HUES48 (cell line): Measurements from ENCODE around the gene GRID2IP.
"Not testable (repeated sequence)": the region's sequence is repeated elsewhere in the genome, so short reads cannot be mapped to it uniquely, and the experiment has no call there.

Experiments
- H3K27ac ChIP-seq: one replicate; pipeline ENCODE4 v1.7.0; 2013; ENCODE audit warnings: low read depth, low read length, inconsistent platforms
- H3K27me3 ChIP-seq: 2 replicates; pipeline ENCODE4 v1.6.1; 2013; ENCODE audit warnings: mild to moderate bottlenecking, low read length; ENCODE audit not compliant: control insufficient read depth, insufficient read depth
- H3K36me3 ChIP-seq: 2 replicates; pipeline ENCODE4 v1.6.1; 2013; ENCODE audit warnings: low read length; ENCODE audit not compliant: control insufficient read depth, insufficient read depth
- H3K4me1 ChIP-seq: 2 replicates; pipeline ENCODE4 v1.6.1; 2013; ENCODE audit warnings: mild to moderate bottlenecking, low read length; ENCODE audit not compliant: control insufficient read depth, insufficient read depth
- H3K4me3 ChIP-seq: 2 replicates; pipeline ENCODE4 v1.5.1; 2013; ENCODE audit warnings: mild to moderate bottlenecking, low read depth, low read length
- H3K9ac ChIP-seq: 2 replicates; pipeline ENCODE4 v1.6.1; 2013; ENCODE audit warnings: mild to moderate bottlenecking, low read depth, low read length, moderate library complexity
- H3K9me3 ChIP-seq: 2 replicates; pipeline ENCODE4 v1.6.1; 2013; ENCODE audit warnings: low read length; ENCODE audit not compliant: control insufficient read depth, insufficient read depth

Gene GRID2IP

DNA sequence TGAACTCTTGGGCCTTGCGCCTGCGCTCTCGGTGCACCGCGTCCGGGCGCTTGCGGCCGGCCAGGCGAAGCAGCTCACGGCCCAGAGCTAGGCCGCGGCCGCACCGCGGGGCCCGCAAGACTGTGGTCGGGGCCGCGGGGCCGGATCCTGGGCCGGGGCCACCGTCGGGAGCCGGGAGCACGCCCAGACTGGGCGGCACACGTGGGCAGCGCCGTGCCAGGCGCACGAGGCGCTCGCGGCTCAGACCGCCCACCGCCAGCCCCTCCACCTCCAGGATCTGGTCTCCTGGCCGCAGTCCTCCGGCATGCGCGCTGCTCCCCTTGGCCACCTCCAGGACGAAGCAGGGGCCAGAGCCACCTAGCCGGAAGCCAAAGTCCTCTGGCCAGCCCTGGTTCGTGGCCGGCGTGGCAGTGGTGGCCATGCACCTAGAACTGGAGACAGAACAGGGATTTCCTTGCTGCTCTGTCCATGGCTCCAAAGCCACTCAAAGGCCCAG, at the start of gene GRID2IP:
Gene GRID2IP (minus strand): TSS at position 446 of the 496 bp plus-strand sequence. CDS start 25 bp downstream, at position 421.
- H3K4me3 ChIP-seq, result no peak within 1 kb of the TSS
- H3K4me1 ChIP-seq, result no peaks in the 10 kb centered on the region
- H3K27me3 ChIP-seq, result no peaks in the 10 kb centered on the region
- no peaks in the 10 kb centered on the region for H3K9me3 ChIP-seq
- H3K36me3 ChIP-seq, result no peaks in the 10 kb centered on the region
- no peak within 1 kb of the TSS for H3K9ac ChIP-seq
- H3K27ac ChIP-seq, result no peak within 1 kb of the TSS

DNA sequence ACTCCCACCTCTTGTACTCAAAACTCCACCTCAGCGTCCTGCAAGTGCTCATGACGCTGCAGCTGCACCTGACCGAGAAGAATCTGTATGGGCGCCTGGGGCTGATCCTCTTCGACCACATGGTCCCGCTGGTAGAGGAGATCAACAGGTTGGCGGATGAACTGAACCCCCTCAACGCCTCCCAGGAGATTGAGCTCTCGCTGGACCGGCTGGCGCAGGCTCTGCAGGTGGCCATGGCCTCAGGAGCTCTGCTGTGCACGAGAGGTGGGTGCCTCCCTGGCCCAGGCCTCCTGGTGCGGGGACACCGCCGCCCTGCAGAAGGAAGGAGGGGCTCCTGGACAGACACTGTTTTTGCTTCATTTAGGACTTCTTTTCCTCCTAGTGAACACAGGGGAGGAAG, 48.8 kb upstream of the GRID2IP start:
- H3K9ac ChIP-seq, result no peak overlapping the region
- peaks cover 57% of the 10 kb centered on the region for H3K36me3 ChIP-seq
- H3K27me3 ChIP-seq, result no peaks in the 10 kb centered on the region
- no peaks in the 10 kb centered on the region for H3K9me3 ChIP-seq
- H3K4me1 ChIP-seq, result no peaks in the 10 kb centered on the region
- no peak overlapping the region for H3K4me3 ChIP-seq
- H3K27ac ChIP-seq, result no peak overlapping the region

DNA sequence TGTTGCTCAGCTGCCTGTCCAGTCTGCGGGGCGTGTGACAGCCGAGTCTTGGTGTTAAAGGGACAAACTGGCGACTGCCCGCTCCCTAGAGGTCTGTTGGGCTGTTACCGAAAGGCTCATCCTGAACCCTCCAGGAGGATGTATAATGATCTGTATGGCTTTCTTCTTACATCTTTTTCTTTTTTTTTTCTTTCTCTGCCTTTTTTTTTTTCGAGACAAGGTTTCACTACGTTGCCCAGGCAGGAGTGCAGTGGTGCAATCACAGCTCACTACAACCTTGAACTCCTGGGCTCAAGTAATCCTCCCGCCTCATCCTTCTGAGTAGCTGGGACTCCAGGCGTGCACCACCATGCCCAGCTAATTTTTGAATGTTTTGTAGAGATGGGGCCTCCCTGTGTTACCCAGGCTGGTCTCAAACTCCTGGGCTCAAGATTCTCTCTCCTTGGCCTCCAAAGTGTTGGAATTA, 39.4 kb upstream of the GRID2IP start:
- H3K27me3 ChIP-seq, result no peaks in the 10 kb centered on the region
- H3K9ac ChIP-seq, result peak overlapping the region; percentile 81
- peaks cover 65% of the 10 kb centered on the region for H3K36me3 ChIP-seq
- H3K9me3 ChIP-seq, result no peaks in the 10 kb centered on the region
- peak overlapping the region; percentile 71 for H3K27ac ChIP-seq
- 0 out of 2 replicates have a peak, but pooled peaks cover 2% of the 10 kb centered on the region for H3K4me1 ChIP-seq
- peak overlapping the region; percentile 99 for H3K4me3 ChIP-seq

DNA sequence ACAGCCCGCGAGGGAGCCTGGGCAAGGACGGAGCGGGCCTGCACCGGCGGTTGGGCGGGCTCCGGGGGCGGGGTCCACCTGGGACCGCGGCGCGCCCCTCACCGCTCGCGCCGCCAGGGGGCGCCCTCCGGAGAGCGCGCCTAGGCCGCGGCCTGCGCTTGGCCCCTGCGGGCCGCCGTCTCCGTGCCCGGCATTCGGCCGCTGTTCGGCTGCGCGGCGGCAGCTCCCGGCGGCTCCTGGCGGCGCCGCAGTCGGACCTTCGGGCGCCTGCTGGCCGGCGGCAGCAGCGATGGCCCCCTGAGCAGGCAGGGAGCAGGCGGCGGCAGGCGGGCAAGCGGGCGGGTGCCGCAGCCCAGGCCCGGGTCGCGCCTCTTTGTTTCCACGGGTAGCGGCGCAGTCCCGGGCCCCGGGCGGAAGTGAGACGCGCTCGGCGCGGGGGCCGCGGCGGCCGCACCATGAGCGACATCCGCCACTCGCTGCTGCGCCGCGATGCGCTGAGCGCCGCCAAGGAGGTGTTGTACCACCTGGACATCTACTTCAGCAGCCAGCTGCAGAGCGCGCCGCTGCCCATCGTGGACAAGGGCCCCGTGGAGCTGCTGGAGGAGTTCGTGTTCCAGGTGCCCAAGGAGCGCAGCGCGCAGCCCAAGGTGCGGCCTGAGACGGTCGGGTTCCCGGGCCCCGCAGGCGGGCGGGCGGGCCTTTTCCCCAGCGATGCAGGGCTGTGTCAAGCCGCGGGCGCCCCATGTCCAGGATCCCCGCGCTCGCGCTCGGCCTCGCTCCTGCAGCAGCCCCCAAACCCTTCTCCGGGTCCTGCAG, 38.8 kb upstream of the GRID2IP start, which contains the start of gene INTS15:
Gene INTS15 (plus strand): TSS at position 193 of the 816 bp plus-strand sequence. CDS start 263 bp downstream, at position 456.
- Histone ChIP-seq H3K27ac (peak within 1 kb of the TSS; percentile 71), H3K4me1 (0 out of 2 replicates have a peak, but pooled peaks cover 2% of the 10 kb centered on the region), H3K4me3 (peak within 1 kb of the TSS; percentile 99), H3K9ac (peak within 1 kb of the TSS; percentile 81), H3K27me3 (no peaks in the 10 kb centered on the region), H3K36me3 (peaks cover 63% of the 10 kb centered on the region), H3K9me3 (no peaks in the 10 kb centered on the region)

DNA sequence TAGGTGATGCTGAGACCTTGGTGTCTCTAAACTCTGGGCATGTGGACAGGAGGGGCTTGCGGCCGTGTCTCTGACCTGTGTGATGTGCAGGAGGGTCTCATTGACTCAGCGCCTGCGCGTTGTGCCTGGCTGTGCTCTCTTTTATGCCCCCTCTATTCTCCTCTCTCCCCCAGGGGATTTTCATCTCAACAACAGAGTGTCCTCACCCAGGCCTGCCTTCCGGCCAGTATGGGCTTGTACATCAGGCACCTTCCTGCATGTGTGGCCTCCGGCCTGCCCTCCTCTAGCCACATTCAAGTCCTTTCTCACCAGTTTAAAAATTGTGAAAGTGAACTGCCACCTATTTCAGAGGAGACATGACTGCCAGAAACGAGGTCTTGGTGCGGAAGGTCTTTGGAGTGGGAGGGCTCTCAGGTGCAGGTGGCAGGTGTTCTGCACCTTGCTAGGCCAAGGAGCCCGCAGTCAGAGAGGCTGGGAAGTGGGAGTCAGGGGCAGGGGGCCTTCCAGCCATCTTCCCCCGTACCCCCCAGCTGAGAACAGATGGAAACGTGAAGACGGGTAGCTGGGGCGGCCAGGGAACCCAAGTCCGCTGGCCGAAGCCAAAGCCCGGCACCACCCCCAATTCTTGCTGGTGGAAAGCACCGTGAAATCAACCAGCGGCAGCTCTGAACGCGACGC, 38.0 kb upstream of the GRID2IP start:
- Histone ChIP-seq H3K9me3 (no peaks in the 10 kb centered on the region), H3K4me1 (0 out of 2 replicates have a peak, but pooled peaks cover 2% of the 10 kb centered on the region), H3K9ac (no peak overlapping the region; the same call in 1 of the 2 replicates), H3K4me3 (peak overlapping the region; percentile 52; the same call in 1 of the 2 replicates), H3K27ac (no peak overlapping the region), H3K27me3 (no peaks in the 10 kb centered on the region), H3K36me3 (peaks cover 63% of the 10 kb centered on the region)

DNA sequence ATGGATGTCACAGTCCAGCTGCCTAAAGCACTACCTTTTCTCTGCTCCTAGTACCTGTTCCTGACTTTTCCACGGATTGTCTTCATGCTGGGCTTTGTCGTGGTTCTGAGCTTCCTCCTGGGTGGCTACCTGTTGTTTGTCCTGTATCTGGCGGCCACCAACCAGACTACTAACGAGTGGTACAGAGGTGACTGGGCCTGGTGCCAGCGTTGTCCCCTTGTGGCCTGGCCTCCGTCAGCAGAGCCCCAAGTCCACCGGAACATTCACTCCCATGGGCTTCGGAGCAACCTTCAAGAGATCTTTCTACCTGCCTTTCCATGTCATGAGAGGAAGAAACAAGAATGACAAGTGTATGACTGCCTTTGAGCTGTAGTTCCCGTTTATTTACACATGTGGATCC, 37.3 kb upstream of the GRID2IP start:
- Histone ChIP-seq H3K9me3 (no peaks in the 10 kb centered on the region), H3K27ac (no peak overlapping the region), H3K36me3 (peaks cover 64% of the 10 kb centered on the region), H3K27me3 (no peaks in the 10 kb centered on the region), H3K4me3 (no peak overlapping the region), H3K4me1 (0 out of 2 replicates have a peak, but pooled peaks cover 2% of the 10 kb centered on the region), H3K9ac (no peak overlapping the region)

DNA sequence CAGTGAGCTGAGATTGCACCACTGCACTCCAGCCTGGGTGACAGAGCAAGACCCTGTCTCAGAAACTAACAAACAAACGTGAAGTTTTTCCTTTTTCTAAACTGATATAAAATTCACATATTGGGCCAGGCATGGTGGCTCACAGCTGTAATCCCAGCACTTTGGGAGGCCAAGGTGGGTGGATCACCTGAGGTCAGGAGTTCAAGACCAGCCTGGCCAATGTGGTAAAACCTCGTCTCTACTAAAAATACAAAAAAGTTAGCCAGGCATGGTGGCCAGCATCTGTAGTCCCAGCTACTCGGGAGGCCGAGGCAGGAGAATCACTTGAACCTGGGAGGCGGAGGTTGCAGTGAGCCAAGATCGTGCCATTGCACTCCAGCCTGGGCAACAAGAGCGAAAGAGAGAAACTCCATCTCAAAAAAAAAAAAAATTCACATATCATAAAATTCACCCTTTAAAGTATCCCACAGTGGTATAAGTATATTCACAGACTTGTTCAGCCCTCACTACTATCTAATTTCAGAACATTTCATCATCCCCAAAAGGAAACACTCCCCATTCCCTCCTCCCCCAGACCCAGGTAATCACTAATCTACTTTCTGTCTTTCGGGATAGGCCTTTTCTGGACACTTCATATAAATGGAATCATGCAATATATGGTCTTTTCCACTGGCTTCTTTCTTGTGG, 34.6 kb upstream of the GRID2IP start:
- not testable (repeated sequence) for H3K9me3 ChIP-seq, H3K4me3 ChIP-seq, H3K27me3 ChIP-seq, H3K27ac ChIP-seq, H3K4me1 ChIP-seq, H3K9ac ChIP-seq
- H3K36me3 ChIP-seq, result peaks cover 73% of the 10 kb centered on the region

DNA sequence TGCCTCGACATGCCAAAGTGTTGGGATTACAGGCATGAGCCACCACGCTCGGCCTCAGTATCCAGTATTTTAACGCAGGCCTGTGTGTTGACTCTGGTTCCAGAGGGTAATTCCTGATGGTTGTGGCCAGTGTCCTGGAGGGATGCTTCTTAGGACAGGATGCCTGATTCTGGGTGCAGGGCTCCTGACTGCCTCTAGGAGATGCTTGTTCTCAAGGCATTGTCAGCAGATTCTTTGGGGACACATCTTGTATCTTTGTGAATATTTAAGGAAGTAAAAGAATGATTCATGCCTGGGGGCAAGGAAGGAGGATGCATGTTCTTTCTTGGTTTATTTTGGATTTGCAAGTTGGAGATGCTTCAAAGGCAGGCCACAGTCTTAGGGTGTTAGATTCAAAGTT, 28.2 kb upstream of the GRID2IP start:
- H3K9me3 ChIP-seq, result no peaks in the 10 kb centered on the region
- H3K4me1 ChIP-seq, result no peaks in the 10 kb centered on the region
- no peaks in the 10 kb centered on the region for H3K27me3 ChIP-seq
- no peak overlapping the region for H3K27ac ChIP-seq
- H3K4me3 ChIP-seq, result no peak overlapping the region
- H3K9ac ChIP-seq, result no peak overlapping the region
- peaks cover 43% of the 10 kb centered on the region for H3K36me3 ChIP-seq

DNA sequence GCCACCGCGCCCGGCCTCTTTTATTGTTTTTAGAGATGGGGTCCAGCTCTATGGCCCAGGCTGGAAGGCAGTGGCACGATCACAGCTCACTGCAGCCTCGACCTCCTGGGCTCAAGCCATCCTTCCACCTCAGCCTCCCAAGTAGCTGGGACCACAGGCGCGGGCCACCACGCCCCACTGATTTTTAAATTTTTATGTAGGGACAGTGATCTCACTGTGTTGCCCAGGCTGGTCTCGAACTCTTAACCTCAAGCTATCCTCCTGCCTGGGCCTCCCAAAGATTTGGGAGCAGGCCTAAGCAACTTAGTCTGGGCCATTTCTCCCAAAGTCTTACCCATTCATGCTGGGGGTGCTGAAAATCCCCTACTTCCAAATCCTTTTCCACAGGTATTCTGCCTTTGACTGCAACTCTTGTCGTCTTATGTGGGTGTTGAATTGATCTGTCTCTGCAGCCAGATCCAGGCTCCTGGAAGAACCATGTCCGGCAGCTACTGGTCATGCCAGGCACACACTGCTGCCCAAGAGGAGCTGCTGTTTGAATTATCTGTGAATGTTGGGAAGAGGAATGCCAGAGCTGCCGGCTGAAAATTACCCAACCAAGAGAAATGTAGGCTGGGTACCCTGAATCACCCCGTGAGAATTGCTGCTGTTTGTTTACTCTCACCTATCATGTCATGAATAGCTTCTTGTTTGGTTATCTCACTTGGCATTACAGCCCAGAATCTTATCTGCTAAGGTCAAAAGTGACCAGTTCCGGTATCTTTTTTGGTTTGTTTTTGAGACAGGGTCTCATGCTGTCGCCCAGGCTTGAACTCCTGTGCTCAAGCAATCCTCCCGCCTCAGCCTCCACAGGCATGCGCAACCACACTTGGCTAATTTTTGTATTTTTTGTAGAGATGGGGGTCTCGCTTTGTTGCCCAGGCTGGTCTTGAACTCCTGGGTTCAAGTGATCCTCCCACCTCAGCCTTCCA, 27.1 kb upstream of the GRID2IP start:
- Histone ChIP-seq H3K9ac (no peak overlapping the region), H3K4me3 (peak overlapping the region; percentile 70; the same call in 1 of the 2 replicates), H3K27ac (peak overlapping the region; percentile 43), H3K36me3 (peaks cover 34% of the 10 kb centered on the region), H3K9me3 (no peaks in the 10 kb centered on the region), H3K4me1 (no peaks in the 10 kb centered on the region), H3K27me3 (no peaks in the 10 kb centered on the region)
